ENCODE results near the gene CCL16. TPM values are rescaled to one million over a fixed set of nuclear protein-coding genes. Genes with fewer than 3 reads are reported as not detected.

Gene CCL16
- polyA plus RNA-seq, 2 of the 4 experiments (the other 2 are of a cell fraction): not detected

GRCh38 chr17:35965272-35965671, 16.0 kb downstream of the CCL16 start:
- no peak for TF ChIP-seq ZFP36 (IDR thresholded peaks at IDR 0.05; ENCODE audit: borderline replicate concordance, partially characterized antibody)
- TF ChIP-seq, protein P1, sequence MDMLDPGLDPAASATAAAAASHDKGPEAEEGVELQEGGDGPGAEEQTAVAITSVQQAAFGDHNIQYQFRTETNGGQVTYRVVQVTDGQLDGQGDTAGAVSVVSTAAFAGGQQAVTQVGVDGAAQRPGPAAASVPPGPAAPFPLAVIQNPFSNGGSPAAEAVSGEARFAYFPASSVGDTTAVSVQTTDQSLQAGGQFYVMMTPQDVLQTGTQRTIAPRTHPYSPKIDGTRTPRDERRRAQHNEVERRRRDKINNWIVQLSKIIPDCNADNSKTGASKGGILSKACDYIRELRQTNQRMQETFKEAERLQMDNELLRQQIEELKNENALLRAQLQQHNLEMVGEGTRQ (IDR thresholded peaks at IDR 0.05): no peak
- TF ChIP-seq, protein P2, sequence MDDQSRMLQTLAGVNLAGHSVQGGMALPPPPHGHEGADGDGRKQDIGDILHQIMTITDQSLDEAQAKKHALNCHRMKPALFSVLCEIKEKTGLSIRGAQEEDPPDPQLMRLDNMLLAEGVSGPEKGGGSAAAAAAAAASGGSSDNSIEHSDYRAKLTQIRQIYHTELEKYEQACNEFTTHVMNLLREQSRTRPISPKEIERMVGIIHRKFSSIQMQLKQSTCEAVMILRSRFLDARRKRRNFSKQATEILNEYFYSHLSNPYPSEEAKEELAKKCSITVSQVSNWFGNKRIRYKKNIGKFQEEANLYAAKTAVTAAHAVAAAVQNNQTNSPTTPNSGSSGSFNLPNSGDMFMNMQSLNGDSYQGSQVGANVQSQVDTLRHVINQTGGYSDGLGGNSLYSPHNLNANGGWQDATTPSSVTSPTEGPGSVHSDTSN (IDR thresholded peaks at IDR 0.05): no peak
- TF ChIP-seq CEBPB (IDR thresholded peaks at IDR 0.05): no peak
- no peak for TF ChIP-seq SREBF2 (IDR thresholded peaks at IDR 0.05)
- TF ChIP-seq HEYL (CRISPR knock-in tag; IDR thresholded peaks at IDR 0.05): no peak
- no peak for TF ChIP-seq ZSCAN20 (CRISPR knock-in tag; IDR thresholded peaks at IDR 0.05)
- TF ChIP-seq HES2 (IDR thresholded peaks at IDR 0.05): no peak
- no peak for TF ChIP-seq HOXB13 (CRISPR knock-in tag; IDR thresholded peaks at IDR 0.05; ENCODE audit: low read depth)
- no peak for TF ChIP-seq EHF (CRISPR knock-in tag; IDR thresholded peaks at IDR 0.05)
- TF ChIP-seq KDM1A (IDR thresholded peaks at IDR 0.05; ENCODE audit: low read depth): no peak
- TF ChIP-seq CHD4 (IDR thresholded peaks at IDR 0.05; ENCODE audit: borderline replicate concordance): no peak
- no peak for TF ChIP-seq HOXB5 (CRISPR knock-in tag; IDR thresholded peaks at IDR 0.05)
- TF ChIP-seq NR3C1 (IDR thresholded peaks at IDR 0.05): no peak
- no peaks in the 10 kb centered on the region for H3K9me3 ChIP-seq
- no peak overlapping the region for H3K4me2 ChIP-seq
- H3K4me3 ChIP-seq: no peak overlapping the region
- POLR2A ChIA-PET: no interaction called here
- H3K27ac ChIP-seq: no peak overlapping the region
- DNase-seq (ENCODE audit: low read depth in 1 of 2, low spot score in 1 of 2) (no peak), ATAC-seq (no peak), FAIRE-seq (no peak)
- WGBS (ENCODE audit: missing lambda C conversion rate): 73% methylated on average over 7 of the region's 7 CpGs
- CTCF ChIA-PET: interaction anchor here (1.2 to 3.4 kb wide), 3 partner anchors 18 to 518 kb away, joined by 12 to 21 read pairs (median 18); no protein-coding TSS in a partner anchor
- no peaks in the 10 kb centered on the region for H3K4me1 ChIP-seq

DNA sequence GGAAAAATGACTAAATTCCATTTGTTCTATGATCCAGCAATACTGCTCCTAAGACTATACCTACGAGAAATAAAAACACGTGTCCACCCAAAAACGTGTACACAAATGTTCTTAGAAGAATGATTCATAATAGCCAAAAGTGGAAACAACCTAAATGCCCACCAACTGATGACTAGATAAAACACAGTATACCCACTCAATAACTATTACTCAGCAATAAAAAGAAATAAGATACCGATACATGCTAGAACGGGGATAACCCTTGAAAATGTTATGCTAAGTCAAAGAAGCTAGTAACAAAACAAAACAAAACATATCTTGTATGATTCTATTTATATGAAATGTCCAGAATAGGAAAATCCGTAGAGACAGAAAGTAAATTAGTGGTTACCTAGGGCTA, 17.6 kb downstream of the CCL16 start:
- Histone ChIP-seq H3K4me2 (no peak overlapping the region), H3K27ac (no peak overlapping the region), H3K9me3 (no peaks in the 10 kb centered on the region), H3K4me1 (no peaks in the 10 kb centered on the region), H3K4me3 (no peak overlapping the region)
- POLR2A ChIA-PET: no interaction called here
- WGBS (ENCODE audit: missing lambda C conversion rate): 32% methylated on average over 6 of the region's 6 CpGs
- no peak for DNase-seq (ENCODE audit: low read depth in 1 of 2, low spot score in 1 of 2)
- TF ChIP-seq MAFK (IDR thresholded peaks at IDR 0.05; ENCODE audit: partially characterized antibody) (peak; percentile 65), KDM1A (IDR thresholded peaks at IDR 0.05; ENCODE audit: low read depth) (no peak)
- ATAC-seq: no peak
- CTCF ChIA-PET: interaction anchor here (1.1 to 3.4 kb wide), 3 partner anchors 16 to 519 kb away, joined by 5 to 18 read pairs (median 6); no protein-coding TSS in a partner anchor
- FAIRE-seq: no peak

DNA sequence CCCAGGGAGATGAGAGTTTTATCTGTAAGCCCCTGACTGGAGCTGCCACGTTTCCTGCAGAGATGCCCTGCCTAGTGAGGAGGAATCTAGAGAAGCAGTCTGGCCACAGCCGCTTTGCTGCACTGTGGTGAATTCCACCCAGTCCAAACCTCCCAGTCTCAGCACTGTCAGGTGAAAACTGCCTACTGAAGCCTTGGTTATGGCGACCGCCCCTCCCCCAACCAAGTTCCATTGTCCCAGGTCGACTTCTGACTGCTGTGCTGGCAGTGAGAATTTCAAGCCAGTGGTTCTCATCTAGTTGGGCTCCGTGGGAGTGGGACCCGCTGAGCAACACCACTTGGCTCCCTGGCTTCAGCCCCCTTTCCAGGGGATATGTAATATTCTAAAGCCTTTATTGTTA, 27.6 kb downstream of the CCL16 start:
- 31% methylated on average over 7 of the region's 7 CpGs for WGBS (ENCODE audit: missing lambda C conversion rate)
- ATAC-seq: no peak
- no peak for FAIRE-seq
- ChIA-PET CTCF (interaction anchor here (1.2 kb wide), 1 partner anchor 195 kb away, joined by 4 read pairs; no protein-coding TSS in a partner anchor), POLR2A (no interaction called here)
- H3K4me3 ChIP-seq: no peak overlapping the region
- no peak for DNase-seq (ENCODE audit: low read depth in 1 of 2, low spot score in 1 of 2)
- no peaks in the 10 kb centered on the region for H3K9me3 ChIP-seq
- H3K27ac ChIP-seq: no peak overlapping the region
- H3K4me1 ChIP-seq: no peaks in the 10 kb centered on the region
- H3K4me2 ChIP-seq: no peak overlapping the region
- TF ChIP-seq EHMT2 (IDR thresholded peaks at IDR 0.05; ENCODE audit: low read depth) (no peak), KDM1A (IDR thresholded peaks at IDR 0.05; ENCODE audit: low read depth) (no peak), BHLHE40 (IDR thresholded peaks at IDR 0.05; ENCODE audit: low read depth, low read length) (no peak), CTCF (IDR thresholded peaks at IDR 0.05) (no peak), HEYL (CRISPR knock-in tag; IDR thresholded peaks at IDR 0.05) (no peak)
- TF ChIP-seq, protein P2 (IDR thresholded peaks at IDR 0.05): no peak

Data from A549 (cell line).